ENCODE results near the gene AKT3. TPM values are rescaled to one million over a fixed set of nuclear protein-coding genes. Genes with fewer than 3 reads are reported as not detected.
A peak's percentile ranks its signal among the peaks of the same experiment; 100 is the strongest.

Gene AKT3
- total and polyA plus RNA-seq, 4 donors = 7.1 to 53.1 (median 23.8) TPM

DNA sequence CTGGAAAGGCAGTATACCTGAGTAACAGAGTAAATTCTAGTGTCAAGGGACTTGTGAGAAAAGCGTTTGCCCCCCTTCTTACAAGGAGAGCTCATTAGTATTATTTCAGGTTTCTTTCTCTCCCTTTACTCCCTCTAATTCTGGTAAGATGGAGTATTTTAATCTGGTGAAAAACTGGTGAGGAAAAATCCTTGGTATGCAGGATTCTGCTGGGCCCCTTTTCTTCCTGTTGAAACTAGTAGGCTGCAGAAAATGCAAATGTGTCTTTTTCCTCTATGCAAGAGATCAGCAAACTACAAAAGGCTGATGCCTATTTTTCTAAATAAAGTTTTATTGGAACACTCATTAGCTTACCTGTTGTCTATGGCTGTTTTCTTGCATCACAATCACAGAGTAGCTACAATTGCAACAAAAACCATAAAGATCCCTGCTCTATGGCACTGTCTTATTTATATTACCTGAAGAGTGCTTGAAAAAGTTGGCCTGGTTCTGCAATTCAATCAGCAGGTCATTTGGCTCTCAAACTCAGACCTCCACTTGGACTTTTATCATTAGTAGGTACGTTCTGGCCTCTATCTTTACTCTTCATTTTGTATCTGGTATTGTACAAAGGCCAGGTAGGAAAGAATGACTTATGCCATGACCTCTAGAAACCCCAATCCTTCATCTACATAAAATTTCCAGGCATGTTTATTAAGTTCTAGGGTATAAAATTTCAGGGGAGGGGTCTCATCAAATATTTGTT lies 109.6 kb downstream of the AKT3 start:
- WGBS, 2 donors = 82 to 97% methylated on average over 2 of the region's 2 CpGs
- DNase-seq (no peak), ATAC-seq (ENCODE audit: insufficient read depth, low FRiP score) (no peak)

DNA sequence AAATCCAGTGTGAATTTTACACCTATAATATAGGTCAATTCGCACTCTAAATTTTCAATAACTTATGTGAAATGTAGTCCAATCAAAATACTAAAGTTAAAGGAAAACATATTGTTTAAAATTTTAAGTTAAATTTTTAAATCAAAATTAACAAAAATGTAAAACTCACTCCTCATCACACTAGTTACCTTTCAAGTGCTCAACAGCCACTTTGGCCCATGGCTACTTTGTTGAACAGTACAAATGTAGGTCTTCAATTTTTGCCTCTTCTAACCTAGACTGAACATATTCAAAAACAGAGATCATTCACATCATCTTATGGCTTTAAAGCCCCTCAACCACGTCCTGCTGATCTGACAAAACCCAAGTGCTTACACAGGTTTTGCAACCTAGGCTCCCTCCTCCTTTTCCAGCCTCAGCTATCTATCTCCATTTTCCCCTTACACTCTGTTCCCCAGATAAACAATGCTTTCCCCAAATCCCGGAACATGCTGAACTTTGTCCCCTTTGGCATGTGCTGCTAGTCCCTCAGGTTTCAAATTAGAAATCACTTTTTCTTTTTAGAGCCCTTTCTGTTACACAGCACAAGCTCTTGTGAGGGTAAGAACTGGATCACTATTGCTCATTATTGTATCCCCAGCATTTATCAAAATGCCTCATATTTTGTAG lies 110.6 kb downstream of the AKT3 start:
- DNase-seq (no peak), ATAC-seq (ENCODE audit: insufficient read depth, low FRiP score) (no peak)
- Histone ChIP-seq H3K27ac (ENCODE audit: low read depth in 1 of 2, low read length in 1 of 2) (no peak overlapping the region), H3K4me3 (no peak overlapping the region), H3K9ac (ENCODE audit: insufficient read depth in 1 of 2, low read length in 2 of 2) (no peak overlapping the region), H3K36me3 (ENCODE audit: control insufficient read depth in 4 of 4, insufficient read depth in 4 of 4, low read length in 4 of 4) (no peaks in the 10 kb centered on the region), H3K27me3 (ENCODE audit: control insufficient read depth in 3 of 3, insufficient read depth in 3 of 3, low read length in 2 of 3) (no peaks in the 10 kb centered on the region), H3K9me3 (ENCODE audit: control insufficient read depth in 4 of 4, insufficient read depth in 3 of 4, low read length in 3 of 4) (no peaks in the 10 kb centered on the region), H3K4me1 (ENCODE audit: control insufficient read depth in 5 of 5, insufficient read depth in 5 of 5, low read length in 5 of 5) (peaks cover 0 to 7% (median 0%) of the 10 kb centered on the region in 5 donors)
- TF ChIP-seq, protein P1, sequence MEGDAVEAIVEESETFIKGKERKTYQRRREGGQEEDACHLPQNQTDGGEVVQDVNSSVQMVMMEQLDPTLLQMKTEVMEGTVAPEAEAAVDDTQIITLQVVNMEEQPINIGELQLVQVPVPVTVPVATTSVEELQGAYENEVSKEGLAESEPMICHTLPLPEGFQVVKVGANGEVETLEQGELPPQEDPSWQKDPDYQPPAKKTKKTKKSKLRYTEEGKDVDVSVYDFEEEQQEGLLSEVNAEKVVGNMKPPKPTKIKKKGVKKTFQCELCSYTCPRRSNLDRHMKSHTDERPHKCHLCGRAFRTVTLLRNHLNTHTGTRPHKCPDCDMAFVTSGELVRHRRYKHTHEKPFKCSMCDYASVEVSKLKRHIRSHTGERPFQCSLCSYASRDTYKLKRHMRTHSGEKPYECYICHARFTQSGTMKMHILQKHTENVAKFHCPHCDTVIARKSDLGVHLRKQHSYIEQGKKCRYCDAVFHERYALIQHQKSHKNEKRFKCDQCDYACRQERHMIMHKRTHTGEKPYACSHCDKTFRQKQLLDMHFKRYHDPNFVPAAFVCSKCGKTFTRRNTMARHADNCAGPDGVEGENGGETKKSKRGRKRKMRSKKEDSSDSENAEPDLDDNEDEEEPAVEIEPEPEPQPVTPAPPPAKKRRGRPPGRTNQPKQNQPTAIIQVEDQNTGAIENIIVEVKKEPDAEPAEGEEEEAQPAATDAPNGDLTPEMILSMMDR (IDR thresholded peaks at IDR 0.05; ENCODE audit: control extremely low read depth, extremely low read depth) = no peak
- 73 to 74% methylated on average over 3 of the region's 3 CpGs for WGBS, 2 donors

More for the DNA sequence above, 109.6 kb downstream of the AKT3 start:
- Histone ChIP-seq H3K27me3 (ENCODE audit: control insufficient read depth in 3 of 3, insufficient read depth in 3 of 3, low read length in 2 of 3) (no peaks in the 10 kb centered on the region), H3K9me3 (ENCODE audit: control insufficient read depth in 4 of 4, insufficient read depth in 3 of 4, low read length in 3 of 4) (no peaks in the 10 kb centered on the region), H3K9ac (ENCODE audit: insufficient read depth in 1 of 2, low read length in 2 of 2) (no peak overlapping the region), H3K27ac (ENCODE audit: low read depth in 1 of 2, low read length in 1 of 2) (no peak overlapping the region), H3K4me3 (no peak overlapping the region), H3K36me3 (ENCODE audit: control insufficient read depth in 4 of 4, insufficient read depth in 4 of 4, low read length in 4 of 4) (no peaks in the 10 kb centered on the region), H3K4me1 (ENCODE audit: control insufficient read depth in 5 of 5, insufficient read depth in 5 of 5, low read length in 5 of 5) (peaks cover 0 to 7% (median 0%) of the 10 kb centered on the region in 5 donors)
- TF ChIP-seq, protein P1 (IDR thresholded peaks at IDR 0.05; ENCODE audit: control extremely low read depth, extremely low read depth) = no peak

DNA sequence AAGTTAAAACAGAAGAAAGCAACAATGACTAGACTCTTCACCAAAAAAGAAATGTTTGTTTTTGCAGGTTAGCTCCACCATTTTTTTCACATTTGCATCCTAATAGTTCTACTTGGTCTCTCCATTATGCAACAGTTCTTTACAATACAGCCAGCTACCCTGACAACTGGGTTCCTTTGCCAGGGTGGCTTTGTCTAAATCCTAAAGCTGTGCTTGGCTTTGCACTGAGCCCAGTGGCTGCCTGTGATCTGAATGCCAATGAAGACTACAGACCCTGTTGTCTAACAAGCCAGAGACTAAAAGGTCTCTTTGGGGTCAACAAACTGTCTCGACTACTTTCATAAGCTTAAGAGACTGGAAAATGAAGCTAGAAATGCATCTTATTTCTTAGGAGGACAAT lies 112.0 kb downstream of the AKT3 start:
- TF ChIP-seq, protein P1 (IDR thresholded peaks at IDR 0.05; ENCODE audit: control extremely low read depth, extremely low read depth) = no peak
- Histone ChIP-seq H3K36me3 (ENCODE audit: control insufficient read depth in 4 of 4, insufficient read depth in 4 of 4, low read length in 4 of 4) (no peaks in the 10 kb centered on the region), H3K27ac (ENCODE audit: low read depth in 1 of 2, low read length in 1 of 2) (no peak overlapping the region), H3K4me1 (ENCODE audit: control insufficient read depth in 5 of 5, insufficient read depth in 5 of 5, low read length in 5 of 5) (peaks cover 0 to 7% (median 0%) of the 10 kb centered on the region in 5 donors), H3K4me3 (no peak overlapping the region), H3K9ac (ENCODE audit: insufficient read depth in 1 of 2, low read length in 2 of 2) (no peak overlapping the region), H3K27me3 (ENCODE audit: control insufficient read depth in 3 of 3, insufficient read depth in 3 of 3, low read length in 2 of 3) (no peaks in the 10 kb centered on the region), H3K9me3 (ENCODE audit: control insufficient read depth in 4 of 4, insufficient read depth in 3 of 4, low read length in 3 of 4) (no peaks in the 10 kb centered on the region)
- WGBS, 2 donors = 78 to 91% methylated on average over 1 of the region's 1 CpG
- DNase-seq (peak in 1 of 3 donors; percentile 13), ATAC-seq (ENCODE audit: insufficient read depth, low FRiP score) (no peak)
